SK-N-SH (cell line): Measurements from ENCODE around the gene UBE2I.

Source experiments
- CTCF ChIP-seq: fragments of 200-600 bp; sonication (generic); IDR thresholded peaks from 2 replicates; pipeline ENCODE4 v1.6.1; 2017; ENCODE audit warnings: antibody characterized with exemption, mild to moderate bottlenecking, moderate library complexity
- ELF1 ChIP-seq: IDR thresholded peaks from 2 replicates; pipeline ENCODE4 v1.4.0; 2012
- EP300 ChIP-seq, 2 experiments: IDR thresholded peaks; 2 replicates each; pipeline versions ENCODE4 v1.4.0 to v1.6.1; 2012; ENCODE audit warnings: borderline replicate concordance in 1 of 2, low read depth in 1 of 2, low read length in 1 of 2
- FOSL2 ChIP-seq: IDR thresholded peaks from 2 replicates; pipeline ENCODE4 v1.4.0; 2012; ENCODE audit warnings: low read depth, mild to moderate bottlenecking, moderate library complexity, borderline replicate concordance
- FOXM1 ChIP-seq: IDR thresholded peaks from 2 replicates; pipeline ENCODE4 v1.4.0; 2012; ENCODE audit warnings: low read depth, mild to moderate bottlenecking
- MXI1 ChIP-seq: IDR thresholded peaks from 2 replicates; pipeline ENCODE4 v1.6.1; 2012; ENCODE audit warnings: mild to moderate bottlenecking, low read depth, low read length, improper control_type of control experiment
- NFIC ChIP-seq: IDR thresholded peaks from 2 replicates; pipeline ENCODE4 v1.4.0; 2012; ENCODE audit warnings: borderline replicate concordance
- PBX3 ChIP-seq: IDR thresholded peaks from 2 replicates; pipeline ENCODE4; 2012
- POLR2AphosphoS5 ChIP-seq: IDR thresholded peaks from 2 replicates; pipeline ENCODE4 v1.6.1; 2012; ENCODE audit warnings: low read depth, low read length
- RAD21 ChIP-seq: IDR thresholded peaks from 2 replicates; pipeline ENCODE4 v1.6.1; 2012; ENCODE audit warnings: mild to moderate bottlenecking, low read length
- RXRA ChIP-seq: IDR thresholded peaks from 2 replicates; pipeline ENCODE4 v1.4.0; 2012; ENCODE audit warnings: low read depth, mild to moderate bottlenecking, borderline replicate concordance
- TAF1 ChIP-seq: IDR thresholded peaks from 2 replicates; pipeline ENCODE4 v1.6.1; 2012; ENCODE audit warnings: low read depth, mild to moderate bottlenecking, low read length, moderate library complexity, borderline replicate concordance
- TCF12 ChIP-seq: IDR thresholded peaks from 2 replicates; pipeline ENCODE4 v1.4.0; 2012
- TF ChIP-seq, protein P1 (sequence below): IDR thresholded peaks from 2 replicates; pipeline ENCODE4 v1.4.0; 2012; ENCODE audit warnings: low read depth, borderline replicate concordance

DNA sequence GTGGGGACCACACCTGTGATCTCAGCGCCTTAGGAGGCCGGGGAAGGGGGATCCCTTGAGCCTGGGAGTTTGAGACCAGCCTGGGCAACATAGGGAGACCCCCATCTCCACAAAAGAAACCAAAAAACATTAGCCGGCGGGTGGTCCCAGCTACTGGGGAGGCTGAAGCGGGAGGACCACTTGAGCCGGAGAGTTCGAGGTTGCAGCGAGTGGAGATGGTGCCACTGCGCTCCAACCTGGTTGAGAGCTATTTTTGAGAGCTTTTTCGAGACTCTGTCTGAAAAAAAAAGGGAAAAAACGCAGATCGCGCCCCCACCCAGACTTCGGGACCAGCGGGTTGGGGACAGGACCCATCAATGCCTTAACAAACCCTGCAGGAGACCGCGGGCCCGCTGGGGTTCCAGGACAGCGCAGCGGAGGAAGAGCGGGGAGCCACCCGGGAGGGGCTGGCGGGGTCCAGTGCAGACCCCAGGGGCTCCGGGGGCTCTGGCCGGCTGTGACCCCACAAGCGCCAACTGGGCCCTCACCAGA is 23.2 kb downstream of the UBE2I start:
- TF ChIP-seq POLR2AphosphoS5 (no peak), CTCF (no peak), FOXM1 (no peak), TCF12 (no peak), NFIC (no peak), TAF1 (no peak), ELF1 (no peak), RXRA (no peak), MXI1 (no peak), PBX3 (no peak), RAD21 (no peak), FOSL2 (no peak), EP300 (IDR thresholded peaks at IDR 0.05; ENCODE audit: borderline replicate concordance in 1 of 2, low read depth in 1 of 2, low read length in 1 of 2) (no peak)
- TF ChIP-seq, protein P1, sequence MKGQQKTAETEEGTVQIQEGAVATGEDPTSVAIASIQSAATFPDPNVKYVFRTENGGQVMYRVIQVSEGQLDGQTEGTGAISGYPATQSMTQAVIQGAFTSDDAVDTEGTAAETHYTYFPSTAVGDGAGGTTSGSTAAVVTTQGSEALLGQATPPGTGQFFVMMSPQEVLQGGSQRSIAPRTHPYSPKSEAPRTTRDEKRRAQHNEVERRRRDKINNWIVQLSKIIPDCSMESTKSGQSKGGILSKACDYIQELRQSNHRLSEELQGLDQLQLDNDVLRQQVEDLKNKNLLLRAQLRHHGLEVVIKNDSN: no peak
